ENCODE data around the gene PAF1.
A peak's percentile ranks its signal among the peaks of the same experiment; 100 is the strongest.

The PAF1 gene

GRCh38 chr19:39412100-39412866 is 21.4 kb upstream of the PAF1 start, which contains the start of gene PLEKHG2:
Gene PLEKHG2, plus strand, starts transcription at chr19:39412669. Its CDS starts 1,418 bp downstream, at chr19:39414087.
- H3K4me3 ChIP-seq (ENCODE audit: low read length) = peak within 1 kb of the TSS; percentile 96
- TF ChIP-seq ZNF274 (IDR thresholded peaks at IDR 0.05; ENCODE audit: low read depth, low read length) = no peak

GRCh38 chr19:39411832-39412099 is 20.9 kb upstream of the PAF1 start:
- TF ChIP-seq ZNF274 (IDR thresholded peaks at IDR 0.05; ENCODE audit: low read depth, low read length) = no peak
- no peak overlapping the region for H3K4me3 ChIP-seq (ENCODE audit: low read length)

GRCh38 chr19:39411081-39411831 is 20.4 kb upstream of the PAF1 start:
- no peak overlapping the region; the same call in 1 of the 2 replicates for H3K4me3 ChIP-seq (ENCODE audit: low read length)
- TF ChIP-seq ZNF274 (IDR thresholded peaks at IDR 0.05; ENCODE audit: low read depth, low read length) = no peak

GRCh38 chr19:39410831-39411080 is 19.9 kb upstream of the PAF1 start:
- no peak overlapping the region; the same call in 1 of the 2 replicates for H3K4me3 ChIP-seq (ENCODE audit: low read length)
- no peak for TF ChIP-seq ZNF274 (IDR thresholded peaks at IDR 0.05; ENCODE audit: low read depth, low read length)

- peak overlapping the region; percentile 68 for H3K4me3 ChIP-seq (ENCODE audit: low read length)
- no peak for TF ChIP-seq ZNF274 (IDR thresholded peaks at IDR 0.05; ENCODE audit: low read depth, low read length)
These were observed 19.3 kb upstream of the PAF1 start for GRCh38 chr19:39410017-39410830.

- H3K4me3 ChIP-seq (ENCODE audit: low read length) = peak overlapping the region; percentile 94
- no peak for TF ChIP-seq ZNF274 (IDR thresholded peaks at IDR 0.05; ENCODE audit: low read depth, low read length)
These were observed 18.5 kb upstream of the PAF1 start for GRCh38 chr19:39409208-39410016.

GRCh38 chr19:39408392-39409207 is 17.7 kb upstream of the PAF1 start:
- H3K4me3 ChIP-seq (ENCODE audit: low read length) = peak overlapping the region; percentile 94
- TF ChIP-seq ZNF274 (IDR thresholded peaks at IDR 0.05; ENCODE audit: low read depth, low read length) = no peak

GRCh38 chr19:39407660-39408391 is 16.9 kb upstream of the PAF1 start:
- no peak for TF ChIP-seq ZNF274 (IDR thresholded peaks at IDR 0.05; ENCODE audit: low read depth, low read length)
- H3K4me3 ChIP-seq (ENCODE audit: low read length) = peak overlapping the region; percentile 94

GRCh38 chr19:39407410-39407659 is 16.4 kb upstream of the PAF1 start:
- H3K4me3 ChIP-seq (ENCODE audit: low read length) = peak overlapping the region; percentile 94
- no peak for TF ChIP-seq ZNF274 (IDR thresholded peaks at IDR 0.05; ENCODE audit: low read depth, low read length)

- TF ChIP-seq ZNF274 (IDR thresholded peaks at IDR 0.05; ENCODE audit: low read depth, low read length) = no peak
- peak within 1 kb of the TSS; percentile 94 for H3K4me3 ChIP-seq (ENCODE audit: low read length)
These were observed 15.9 kb upstream of the PAF1 start, which contains the start of gene ZFP36 for GRCh38 chr19:39406656-39407409. Gene ZFP36, plus strand, starts transcription at chr19:39406847. Its CDS starts 58 bp downstream, at chr19:39406905.

- no peak for TF ChIP-seq ZNF274 (IDR thresholded peaks at IDR 0.05; ENCODE audit: low read depth, low read length)
- H3K4me3 ChIP-seq (ENCODE audit: low read length) = peak overlapping the region; percentile 65
These were observed 15.2 kb upstream of the PAF1 start for GRCh38 chr19:39405958-39406655.
